ENCODE measurements around the gene TBX5. TPM values are rescaled to one million over a fixed set of nuclear protein-coding genes. Genes with fewer than 3 reads are reported as not detected.

TBX5 gene
- total RNA-seq: under 1 TPM in 3 of 9 donors, not detected in 6; 0.11 to 0.27 (median 0.17) TPM
- polyA plus RNA-seq: under 1 TPM in 1 of 3 donors, not detected in 2; 0.07 TPM
- long read RNA-seq, donor 1: 0 reads
- long read RNA-seq, donor 2: 0 reads
- long read RNA-seq, donor 3: 0 reads
- long read RNA-seq, donor 4: 0 reads
- long read RNA-seq, donor 5: 0 reads
- long read RNA-seq, donor 6: 0 reads
- long read RNA-seq, donor 7: 0 reads
- long read RNA-seq, donor 8: 0 reads
- long read RNA-seq, donor 9: 0 reads
- long read RNA-seq, donor 10: 0 reads

GRCh38 chr12:114405519-114406271, at the start of gene TBX5:
TSS of gene TBX5 (minus strand) at chr12:114406144. CDS start at chr12:114403898, 2,246 bp downstream.
- peaks cover 91% of the 10 kb centered on the region for H3K27me3 ChIP-seq
- no peak for DNase-seq
- H3K4me1 ChIP-seq (replicated peaks in 1 of 2): no peaks in the 10 kb centered on the region
- H3K9me3 ChIP-seq (replicated peaks in 1 of 3): no peaks in the 10 kb centered on the region
- no peak within 1 kb of the TSS for H3K27ac ChIP-seq
- 2 to 3% (median 2%) methylated on average over 14 to 39 of the region's 39 CpGs for WGBS, 4 donors
- intact Hi-C loops (cut with DNase I): no loop called here
- H3K36me3 ChIP-seq (replicated peaks in 1 of 2): no peaks in the 10 kb centered on the region
- H3K4me3 ChIP-seq: no peak within 1 kb of the TSS
- TF ChIP-seq, protein P1, sequence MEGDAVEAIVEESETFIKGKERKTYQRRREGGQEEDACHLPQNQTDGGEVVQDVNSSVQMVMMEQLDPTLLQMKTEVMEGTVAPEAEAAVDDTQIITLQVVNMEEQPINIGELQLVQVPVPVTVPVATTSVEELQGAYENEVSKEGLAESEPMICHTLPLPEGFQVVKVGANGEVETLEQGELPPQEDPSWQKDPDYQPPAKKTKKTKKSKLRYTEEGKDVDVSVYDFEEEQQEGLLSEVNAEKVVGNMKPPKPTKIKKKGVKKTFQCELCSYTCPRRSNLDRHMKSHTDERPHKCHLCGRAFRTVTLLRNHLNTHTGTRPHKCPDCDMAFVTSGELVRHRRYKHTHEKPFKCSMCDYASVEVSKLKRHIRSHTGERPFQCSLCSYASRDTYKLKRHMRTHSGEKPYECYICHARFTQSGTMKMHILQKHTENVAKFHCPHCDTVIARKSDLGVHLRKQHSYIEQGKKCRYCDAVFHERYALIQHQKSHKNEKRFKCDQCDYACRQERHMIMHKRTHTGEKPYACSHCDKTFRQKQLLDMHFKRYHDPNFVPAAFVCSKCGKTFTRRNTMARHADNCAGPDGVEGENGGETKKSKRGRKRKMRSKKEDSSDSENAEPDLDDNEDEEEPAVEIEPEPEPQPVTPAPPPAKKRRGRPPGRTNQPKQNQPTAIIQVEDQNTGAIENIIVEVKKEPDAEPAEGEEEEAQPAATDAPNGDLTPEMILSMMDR (IDR thresholded peaks at IDR 0.05): no peak
- TF ChIP-seq POLR2A (IDR thresholded peaks at IDR 0.05): no peak

GRCh38 chr12:114451657-114452056, 45.7 kb upstream of the TBX5 start:
- Histone ChIP-seq H3K27me3 (peaks cover 52% of the 10 kb centered on the region), H3K9me3 (replicated peaks in 1 of 3) (no peaks in the 10 kb centered on the region), H3K4me1 (replicated peaks in 1 of 2) (no peaks in the 10 kb centered on the region), H3K27ac (no peak overlapping the region), H3K4me3 (no peak overlapping the region), H3K36me3 (replicated peaks in 1 of 2) (no peaks in the 10 kb centered on the region)
- intact Hi-C loops (cut with DNase I): no loop called here
- WGBS, 4 donors: 43 to 51% (median 44%) methylated on average over 2 of the region's 2 CpGs
- DNase-seq: no peak
- TF ChIP-seq POLR2A (IDR thresholded peaks at IDR 0.05): no peak
- TF ChIP-seq, protein P1 (IDR thresholded peaks at IDR 0.05): no peak

DNA sequence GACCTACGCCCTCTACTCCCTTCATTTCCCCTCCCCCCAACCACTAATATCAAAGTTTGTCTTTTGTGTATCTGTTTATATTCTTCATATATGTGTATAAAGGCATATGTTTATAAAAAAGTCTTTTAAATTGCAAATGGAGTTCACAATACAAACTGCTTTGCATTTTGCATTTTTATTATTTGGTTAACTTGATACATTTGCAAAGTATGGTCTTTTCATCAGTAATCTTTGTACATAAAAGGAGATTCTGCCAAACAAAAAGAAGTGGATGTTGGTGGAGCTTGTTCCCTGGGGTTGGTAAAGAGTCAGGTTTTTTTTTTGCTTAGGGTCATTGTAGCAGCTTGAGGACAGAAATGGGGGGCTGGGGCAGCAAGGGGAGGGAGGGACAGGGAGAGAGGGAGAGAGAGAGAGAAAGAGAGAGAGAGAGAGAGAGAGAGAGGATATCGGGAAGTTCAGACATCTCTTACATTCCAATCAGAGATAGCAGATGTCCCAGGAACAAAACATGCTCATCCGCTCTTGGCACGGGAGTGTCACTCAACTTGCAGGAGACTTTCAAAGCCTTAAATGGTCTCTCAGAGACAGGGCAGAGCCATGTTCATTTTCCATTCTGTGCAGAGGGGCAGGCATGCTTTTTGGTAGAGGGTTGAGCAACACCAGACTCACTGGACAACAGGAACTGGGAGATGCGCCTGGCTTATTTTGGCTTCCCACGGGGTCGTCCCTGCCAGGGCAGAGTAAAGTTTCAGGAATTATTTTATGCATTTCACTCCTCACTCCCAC, 44.8 kb upstream of the TBX5 start:
- H3K9me3 ChIP-seq (replicated peaks in 1 of 3): no peaks in the 10 kb centered on the region
- no peak overlapping the region for H3K27ac ChIP-seq
- no peak overlapping the region for H3K4me3 ChIP-seq
- no peaks in the 10 kb centered on the region for H3K4me1 ChIP-seq (replicated peaks in 1 of 2)
- 4 to 5% (median 4%) methylated on average over 7 of the region's 7 CpGs for WGBS, 4 donors
- intact Hi-C loops (cut with DNase I): no loop called here
- no peak for TF ChIP-seq POLR2A (IDR thresholded peaks at IDR 0.05)
- TF ChIP-seq, protein P1 (IDR thresholded peaks at IDR 0.05): no peak
- no peaks in the 10 kb centered on the region for H3K36me3 ChIP-seq (replicated peaks in 1 of 2)
- no peak for DNase-seq
- H3K27me3 ChIP-seq: peaks cover 58% of the 10 kb centered on the region

DNA sequence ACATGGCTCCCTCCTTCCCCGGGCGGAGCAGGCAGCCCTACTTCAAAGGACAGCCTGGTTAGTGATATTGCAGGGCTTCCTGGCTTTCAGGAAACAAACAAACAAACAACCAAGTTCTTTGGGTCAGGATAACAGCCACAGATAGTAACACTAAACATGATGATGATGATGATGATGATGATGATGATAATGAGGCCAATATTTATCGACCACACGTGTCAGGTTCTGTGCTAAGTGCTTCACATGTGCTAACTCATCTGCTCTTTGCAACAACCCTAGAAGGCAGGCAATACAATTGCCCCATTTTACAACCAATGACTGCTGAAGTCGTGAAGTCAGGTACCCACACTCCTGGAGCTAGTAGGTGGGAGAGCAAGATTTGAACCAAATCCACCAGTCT, 44.1 kb upstream of the TBX5 start:
- Histone ChIP-seq H3K4me1 (replicated peaks in 1 of 2) (no peaks in the 10 kb centered on the region), H3K36me3 (replicated peaks in 1 of 2) (no peaks in the 10 kb centered on the region), H3K27ac (no peak overlapping the region), H3K27me3 (peaks cover 57% of the 10 kb centered on the region), H3K4me3 (no peak overlapping the region), H3K9me3 (replicated peaks in 1 of 3) (no peaks in the 10 kb centered on the region)
- intact Hi-C loops (cut with DNase I): no loop called here
- TF ChIP-seq, protein P1 (IDR thresholded peaks at IDR 0.05): no peak
- TF ChIP-seq POLR2A (IDR thresholded peaks at IDR 0.05): no peak
- no peak for DNase-seq
- 4 to 17% (median 9%) methylated on average over 5 of the region's 5 CpGs for WGBS, 4 donors
